Measurements from ENCODE around the gene YBX2.

- TF ChIP-seq BHLHE40 (IDR thresholded peaks at IDR 0.05; ENCODE audit: borderline replicate concordance) = no peak
- TF ChIP-seq FOXM1 (IDR thresholded peaks at IDR 0.05; ENCODE audit: borderline replicate concordance) = no peak
- no peak for TF ChIP-seq FOXK2 (IDR thresholded peaks at IDR 0.05)
- no peak for TF ChIP-seq PKNOX1 (IDR thresholded peaks at IDR 0.05)
- TF ChIP-seq ELF4 (IDR thresholded peaks at IDR 0.05) = no peak
- TF ChIP-seq LEF1 (IDR thresholded peaks at IDR 0.05; ENCODE audit: borderline replicate concordance) = no peak
- TF ChIP-seq SP1 (IDR thresholded peaks at IDR 0.05) = no peak
Observed at GRCh38 chr17:7294614-7295153, at the start of gene YBX2.

Measured in HEK293T (cell line).